GM18858 (cell line): Measurements from ENCODE around the gene COQ2.
"Not testable (repeated sequence)": the region's sequence is repeated elsewhere in the genome, so short reads cannot be mapped to it uniquely, and the experiment has no call there.

Source experiments
- ATAC-seq: cut with Tn5 transposase; IDR thresholded peaks from one replicate; pipeline ENCODE4 v1.9.1; 2021; ENCODE audit not compliant: unreplicated experiment

COQ2 gene

DNA sequence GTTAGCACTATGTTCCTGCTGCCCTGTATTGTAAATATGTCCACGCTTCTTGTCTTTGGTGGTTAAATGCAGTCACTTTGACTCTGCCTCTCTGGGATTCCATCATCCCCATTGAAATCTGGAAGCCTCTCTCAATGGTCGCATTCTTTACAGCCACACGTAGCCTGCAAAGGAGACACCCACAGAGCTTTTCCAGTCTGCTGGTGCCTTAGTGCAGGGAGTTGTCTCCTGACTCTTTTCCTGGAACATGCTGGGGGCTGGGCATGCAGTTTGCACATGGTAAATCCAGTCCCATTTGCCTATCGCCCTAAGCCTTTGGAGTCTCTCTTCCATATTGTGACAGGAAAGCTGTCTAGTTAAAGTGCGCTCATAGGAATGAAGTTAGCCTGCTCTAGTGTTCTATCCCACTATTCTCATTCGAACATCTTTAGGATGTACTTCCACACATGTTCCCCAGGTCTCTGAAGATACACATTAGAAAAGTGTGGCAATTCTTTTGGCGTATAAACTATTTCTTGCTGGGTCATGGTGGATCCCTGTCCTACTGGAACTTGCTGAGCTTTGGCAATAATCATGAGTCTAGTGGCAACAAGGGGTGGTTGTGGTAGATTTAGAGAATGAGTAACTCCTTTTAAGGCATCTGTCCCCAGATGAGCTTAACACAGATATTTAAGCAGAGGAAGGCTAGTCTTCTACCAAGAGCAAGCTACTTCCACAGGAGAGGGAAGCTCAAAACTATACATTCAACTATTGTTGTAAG, 33.7 kb downstream of the COQ2 start:
- ATAC-seq, result no peak

DNA sequence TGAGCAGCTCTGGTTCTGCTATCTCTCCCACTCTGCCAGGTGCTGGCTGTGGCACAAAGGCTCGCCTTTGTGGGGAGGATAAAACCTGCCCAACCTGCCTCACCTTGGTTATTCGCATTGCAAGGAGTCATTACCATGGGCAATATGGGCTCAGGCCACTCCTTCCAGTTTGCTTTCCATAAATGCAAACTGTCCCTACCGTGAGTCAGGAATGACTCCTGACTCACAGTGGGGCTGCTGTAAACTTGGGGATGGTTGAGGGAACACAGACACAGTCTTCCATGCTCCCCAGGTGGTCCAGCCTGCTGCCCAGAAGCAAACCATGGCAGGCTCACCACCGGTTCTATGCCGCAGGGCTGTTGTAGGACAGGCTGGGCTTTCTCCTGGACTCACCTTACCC, 36.1 kb downstream of the COQ2 start:
- no peak for ATAC-seq

DNA sequence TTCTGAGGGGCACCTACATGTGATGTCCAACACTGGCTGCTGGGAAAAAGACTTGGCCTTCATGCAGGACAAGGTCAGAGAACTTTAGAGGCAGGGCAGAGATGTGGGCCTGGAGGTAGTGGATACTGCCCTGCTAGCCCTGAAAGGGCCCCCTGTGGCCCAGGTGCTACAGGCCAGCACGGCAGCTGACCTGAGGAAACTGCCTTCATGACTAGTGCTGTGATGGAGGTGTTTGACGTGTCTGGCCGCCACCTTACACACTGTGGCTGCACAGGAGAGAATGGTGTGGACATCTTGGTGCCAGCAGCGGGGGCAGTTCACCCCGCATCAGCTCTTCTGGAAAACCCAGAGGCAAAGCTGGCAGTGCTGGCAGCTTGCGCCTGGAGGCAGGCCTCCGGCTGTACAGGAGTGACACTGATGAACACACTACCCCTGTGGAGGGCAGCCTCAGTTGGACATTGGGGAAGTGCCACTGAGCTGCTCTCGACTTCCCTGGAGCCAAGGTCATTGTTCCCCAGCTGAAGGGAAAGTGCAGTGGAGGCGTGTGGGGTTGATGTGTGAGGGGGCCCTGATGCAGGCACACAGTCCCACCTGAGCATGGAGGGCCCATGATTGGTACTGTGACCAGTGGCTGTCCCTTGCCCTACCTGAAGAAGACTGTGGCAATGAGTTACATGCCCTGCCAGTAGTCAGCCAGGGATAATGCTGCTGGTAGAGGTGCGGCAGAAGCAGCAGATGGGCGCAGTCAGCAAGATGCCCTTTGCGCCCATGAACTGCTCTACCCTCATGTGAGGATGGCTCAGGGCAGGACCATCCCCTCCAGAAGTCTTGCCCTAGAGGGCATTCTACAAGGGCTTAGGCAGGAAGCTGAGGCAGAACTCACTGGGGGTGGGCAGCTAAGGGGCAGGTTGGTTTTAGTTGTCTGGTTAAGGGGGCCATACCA, 36.9 kb downstream of the COQ2 start:
- no peak for ATAC-seq

DNA sequence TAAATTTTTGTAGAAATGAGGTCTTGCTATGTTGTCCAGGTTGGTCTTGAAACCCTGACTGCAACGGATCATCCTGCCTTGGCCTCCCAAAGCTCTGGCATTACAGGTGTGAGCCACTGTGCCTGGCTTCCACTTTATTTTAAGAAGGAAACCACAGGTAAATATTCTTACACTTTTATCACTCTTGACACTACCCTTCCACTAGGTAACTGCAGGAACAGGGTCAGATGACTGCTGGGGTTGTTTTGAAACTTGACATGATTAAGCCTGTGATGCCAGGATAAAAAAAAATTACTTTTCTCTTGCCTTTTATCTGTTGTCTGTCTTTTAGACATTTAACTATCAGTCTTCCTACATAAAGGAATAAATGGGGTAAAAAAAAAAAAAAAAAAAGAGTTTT, 43.5 kb downstream of the COQ2 start:
- no peak for ATAC-seq

DNA sequence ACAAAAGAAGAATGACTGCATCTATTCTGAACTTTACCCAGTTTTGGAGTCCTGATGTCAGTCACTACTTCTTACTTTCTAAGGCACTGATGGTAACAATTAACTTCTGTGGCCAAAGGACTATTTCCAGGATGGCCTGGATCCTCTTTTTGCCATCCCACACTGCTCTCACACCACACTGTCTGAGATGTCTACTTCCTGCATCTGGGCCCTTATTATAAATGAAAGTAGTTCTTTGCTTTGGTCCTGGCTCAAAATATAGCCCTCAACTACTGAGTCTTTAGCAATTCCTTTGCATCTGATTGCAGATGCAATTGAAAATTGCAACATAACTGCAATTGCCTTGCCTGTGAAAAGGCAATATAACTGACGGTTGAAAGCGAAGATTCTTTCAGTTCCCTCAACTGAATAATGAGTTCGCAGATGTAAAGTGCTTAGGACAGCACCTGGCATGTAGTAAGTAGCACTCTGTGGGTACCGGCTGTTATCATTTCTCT, 44.2 kb downstream of the COQ2 start:
- peak; percentile 80 for ATAC-seq

DNA sequence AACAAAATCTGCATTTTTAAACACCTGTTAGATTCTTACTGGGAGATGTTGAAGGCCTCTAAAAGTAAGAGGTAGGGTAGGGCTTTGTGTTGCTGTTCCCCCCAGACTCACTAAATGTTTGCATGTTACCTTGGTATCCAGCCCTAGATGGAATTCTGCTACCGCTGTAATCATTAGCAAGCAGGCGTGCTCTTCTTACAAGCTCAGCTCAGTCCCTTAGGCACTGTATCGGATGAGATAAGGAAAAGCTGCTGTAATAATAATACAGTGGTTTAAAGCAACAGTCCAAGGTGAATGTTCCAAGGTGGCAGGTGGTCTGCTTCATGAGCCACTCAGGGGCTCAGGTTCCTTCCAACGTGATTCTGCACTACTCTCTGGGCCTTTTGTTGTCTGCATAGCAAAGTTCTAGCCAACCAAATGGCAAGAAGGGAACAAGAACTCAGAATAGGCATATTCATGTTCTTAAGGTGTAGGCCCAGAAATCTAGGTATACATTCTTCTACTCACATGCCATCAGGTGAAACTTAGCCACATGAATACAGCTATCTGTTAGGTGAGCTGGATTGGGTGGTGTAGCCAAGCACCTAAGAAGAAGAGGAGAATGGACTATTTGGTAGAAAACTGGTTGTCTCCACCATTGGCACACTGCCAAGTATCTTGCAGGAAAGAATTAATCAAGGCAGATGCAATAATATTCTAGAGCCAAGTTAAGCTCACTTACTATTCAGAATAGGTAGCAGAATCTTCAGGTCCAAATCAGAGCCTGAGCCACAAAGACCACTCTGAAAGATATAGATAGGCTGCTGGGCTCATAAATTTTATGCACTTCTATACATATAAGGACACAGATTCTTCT, 46.0 kb downstream of the COQ2 start:
- ATAC-seq, result no peak

DNA sequence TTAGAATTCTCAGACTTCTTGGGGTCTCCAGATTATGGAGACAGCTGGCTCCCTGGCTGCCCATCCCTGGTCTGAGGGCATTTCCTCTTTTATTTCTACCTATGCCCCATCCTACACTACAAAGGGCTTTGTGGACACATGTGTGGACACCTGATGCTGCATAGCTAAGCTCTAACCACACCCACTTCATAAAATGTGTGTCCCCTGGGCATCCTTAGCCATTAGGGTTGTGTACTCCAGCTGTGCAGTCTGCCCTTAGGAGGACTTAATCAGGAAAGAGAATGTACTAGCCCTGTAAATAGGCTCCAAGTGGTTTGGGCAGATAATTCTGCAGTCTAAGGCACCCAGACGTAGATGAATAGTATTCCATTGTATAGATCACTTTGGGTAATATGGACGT, 47.0 kb downstream of the COQ2 start:
- ATAC-seq, result no peak

DNA sequence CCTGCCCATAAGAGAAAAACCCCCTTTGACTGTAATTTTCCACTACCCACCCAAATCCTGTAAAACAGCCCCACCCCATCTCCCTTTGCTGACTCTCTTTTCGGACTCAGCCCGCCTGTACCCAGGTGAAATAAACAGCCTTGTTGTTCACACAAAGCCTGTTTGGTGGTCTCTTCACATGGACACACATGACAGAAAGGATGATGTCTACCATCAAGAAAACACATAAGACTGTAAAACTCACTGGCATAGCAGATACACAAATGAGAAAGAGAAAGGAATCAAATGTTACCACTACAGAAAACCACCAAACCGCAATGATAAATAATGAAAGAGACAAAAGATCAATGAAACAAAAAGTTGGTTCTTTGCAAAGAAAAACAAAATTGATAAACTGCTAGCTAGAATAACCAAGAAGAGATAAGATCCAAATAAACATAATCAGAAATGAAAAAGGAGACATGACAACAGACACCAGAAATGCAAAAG, 48.9 kb downstream of the COQ2 start:
- ATAC-seq, result peak; percentile 29

DNA sequence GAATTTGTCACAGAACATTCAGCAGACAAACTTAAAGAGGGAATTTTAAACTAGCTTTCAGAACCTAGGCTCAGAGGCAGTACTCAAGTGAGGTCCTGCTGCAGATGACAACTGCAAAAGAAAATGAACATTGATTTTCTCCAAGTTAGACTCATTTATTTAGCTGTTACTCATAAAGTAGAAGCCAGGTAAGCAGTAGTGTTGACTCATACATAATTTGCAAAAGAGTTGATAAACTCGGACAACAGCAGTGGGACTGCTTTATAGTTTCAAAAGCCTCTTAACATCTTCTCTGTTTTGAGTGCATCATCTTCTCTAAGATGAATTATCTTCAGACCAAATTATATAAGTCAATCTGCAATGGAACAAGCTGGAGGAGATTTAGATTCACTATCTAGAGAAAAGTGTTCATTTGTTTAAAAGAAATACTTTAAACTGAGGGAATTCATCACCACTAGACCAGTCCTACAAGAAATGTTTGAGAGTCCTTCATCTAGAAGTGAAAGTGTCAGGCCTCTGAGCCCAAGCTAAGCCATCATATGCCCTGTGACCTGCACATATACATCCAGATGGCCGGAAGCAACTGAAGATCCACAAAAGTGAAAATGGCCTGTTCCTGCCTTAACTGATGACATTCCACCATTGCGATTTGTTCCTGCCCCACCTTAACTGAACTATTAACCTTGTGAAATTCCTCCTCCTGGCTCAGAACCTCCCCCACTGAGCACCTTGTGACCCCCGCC, 49.5 kb downstream of the COQ2 start:
- ATAC-seq, result no peak

DNA sequence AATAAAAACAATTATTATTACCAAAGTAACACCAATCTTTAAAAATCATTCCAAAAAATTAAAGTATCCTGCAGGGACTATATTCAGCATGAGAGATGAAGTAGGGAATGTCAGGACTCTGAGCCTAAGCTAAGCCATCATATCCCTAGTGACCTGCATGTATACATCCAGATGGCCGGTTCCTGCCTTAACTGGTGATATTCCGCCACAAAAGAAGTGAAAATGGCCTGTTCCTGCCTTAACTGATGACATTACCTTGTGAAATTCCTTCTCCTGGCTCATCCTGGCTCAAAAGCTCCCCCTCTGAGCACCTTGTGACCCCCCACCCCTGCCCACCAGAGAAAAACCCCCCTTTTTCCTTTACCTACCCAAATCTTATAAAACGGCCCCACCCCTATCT, 50.2 kb downstream of the COQ2 start:
- ATAC-seq, result not testable (repeated sequence)

DNA sequence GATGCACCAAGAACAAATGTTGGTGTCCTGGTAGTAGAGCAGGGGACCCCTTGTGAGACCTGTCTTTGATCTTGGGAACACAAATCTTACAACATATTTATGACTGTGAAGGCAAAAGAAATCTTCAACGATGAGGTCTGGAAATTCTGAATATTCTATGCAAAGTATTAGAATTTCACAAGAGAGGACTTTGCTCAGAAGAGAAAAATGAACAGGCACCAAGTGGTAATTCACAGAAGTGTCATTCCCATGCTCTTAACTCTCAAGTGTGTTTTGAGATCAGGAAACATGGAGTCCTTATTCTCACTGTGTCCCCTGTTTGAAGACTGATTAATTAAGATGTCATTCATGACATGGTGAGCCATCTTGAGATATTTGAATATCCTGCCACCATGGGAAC, 52.5 kb downstream of the COQ2 start:
- ATAC-seq, result no peak

DNA sequence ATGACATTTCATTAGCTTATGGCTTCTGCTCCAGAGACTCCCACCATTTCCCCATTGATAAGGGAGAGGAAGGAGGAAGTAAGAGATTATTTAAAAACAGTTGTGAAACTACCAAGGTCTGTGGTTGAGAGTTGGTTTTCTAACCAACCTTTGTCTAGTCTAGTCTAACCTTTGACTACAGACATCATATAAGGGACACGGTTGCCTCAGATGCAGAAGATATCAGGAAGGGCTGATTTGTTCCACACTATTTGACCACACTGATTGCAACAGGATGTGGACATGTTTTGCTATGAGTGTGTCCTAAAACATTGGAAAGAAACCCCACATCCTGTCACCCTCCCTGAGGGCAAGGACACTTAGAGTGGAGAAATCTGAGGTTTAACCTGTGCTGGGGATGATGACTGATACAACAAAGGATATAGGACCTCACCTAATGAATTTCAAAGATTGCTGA, 53.0 kb downstream of the COQ2 start:
- ATAC-seq, result peak; percentile 68

DNA sequence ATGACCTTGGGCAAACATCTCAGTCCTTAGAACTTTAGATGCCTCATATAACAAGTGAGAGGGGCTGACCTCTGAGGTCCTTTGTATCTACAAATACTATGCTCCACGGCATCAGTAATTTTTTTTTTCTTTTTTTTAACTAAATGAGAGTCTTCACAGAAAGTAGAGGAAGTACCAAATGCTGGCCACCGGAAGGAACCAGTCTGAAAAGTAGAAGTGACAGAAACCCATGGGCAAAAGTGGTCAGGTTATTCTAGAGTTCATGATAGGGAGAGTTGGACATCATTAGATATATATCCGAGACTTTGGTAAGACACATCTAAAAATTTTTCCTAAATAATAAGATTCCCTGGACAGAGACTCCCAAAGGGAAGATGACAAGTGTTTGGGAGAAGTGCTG, 53.7 kb downstream of the COQ2 start:
- ATAC-seq, result no peak

DNA sequence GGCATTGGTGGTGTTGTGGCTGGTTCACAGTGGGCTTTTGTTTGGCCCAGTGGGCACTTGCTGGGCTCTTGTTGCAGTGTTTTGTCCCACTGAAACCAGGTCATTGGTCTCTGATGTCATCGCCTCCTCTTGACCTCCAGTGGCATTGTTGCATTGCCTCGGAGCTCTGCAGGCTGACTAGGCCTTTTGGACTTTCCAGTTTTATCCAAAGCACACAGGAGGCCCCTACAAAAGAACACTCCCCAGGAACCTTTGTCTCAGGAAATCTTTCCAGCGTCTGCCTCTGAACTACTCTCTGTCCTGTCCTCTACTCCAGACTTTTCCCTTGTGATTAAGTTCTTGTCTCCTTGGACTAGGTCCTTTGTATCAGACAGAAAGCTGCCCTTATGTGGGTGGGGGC, 54.8 kb downstream of the COQ2 start:
- no peak for ATAC-seq

DNA sequence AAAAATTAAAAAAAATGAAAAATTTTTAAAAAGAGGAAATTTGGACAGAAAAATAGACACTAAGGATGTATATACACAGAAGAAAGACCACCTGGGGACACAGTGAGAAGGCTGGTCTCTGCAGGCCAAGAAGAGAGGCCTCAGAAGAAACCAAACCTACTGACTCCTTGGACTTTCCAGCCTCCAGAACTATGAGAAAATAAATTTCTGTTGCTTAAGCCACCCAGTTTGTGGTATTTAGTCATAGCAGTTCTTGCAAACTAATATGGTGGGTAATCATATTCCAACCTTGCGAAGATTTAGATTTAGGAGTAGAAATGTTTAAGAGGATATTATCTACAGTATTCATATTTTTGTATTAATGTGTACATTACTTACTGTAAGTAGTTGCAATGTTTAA, 56.4 kb downstream of the COQ2 start:
- ATAC-seq, result no peak

DNA sequence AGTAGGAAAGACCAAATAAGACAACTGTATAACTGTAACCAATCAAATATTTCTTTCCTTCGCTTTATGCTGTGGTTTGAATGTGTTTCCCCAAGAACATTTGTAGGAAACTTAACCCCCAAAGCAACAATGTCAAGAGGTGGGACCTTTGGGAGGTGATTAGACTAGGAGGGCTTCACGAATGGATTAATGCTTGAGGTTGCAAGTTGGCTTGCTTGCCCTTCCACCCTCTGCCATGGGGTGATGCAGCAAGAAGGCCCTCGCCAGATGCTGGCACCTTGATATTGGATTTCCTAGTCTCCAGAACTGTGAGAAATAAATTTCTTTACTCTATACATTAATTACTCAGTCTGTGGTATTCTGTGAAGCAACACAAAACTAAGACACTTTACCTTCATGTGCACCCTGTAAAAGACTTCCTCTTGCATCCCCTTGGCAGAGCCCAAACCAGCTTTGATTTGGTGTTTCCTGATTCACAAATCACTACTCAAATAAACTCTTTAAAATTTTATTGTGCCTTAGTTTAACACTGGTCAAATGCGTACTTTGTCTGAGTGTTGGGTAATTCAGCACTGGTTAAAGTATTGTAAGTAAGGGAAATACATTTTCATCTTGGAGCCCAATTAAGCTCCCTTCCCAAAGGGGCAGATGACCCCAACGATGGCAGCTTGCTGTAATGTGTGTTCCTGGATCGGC, 59.9 kb downstream of the COQ2 start:
- no peak for ATAC-seq

DNA sequence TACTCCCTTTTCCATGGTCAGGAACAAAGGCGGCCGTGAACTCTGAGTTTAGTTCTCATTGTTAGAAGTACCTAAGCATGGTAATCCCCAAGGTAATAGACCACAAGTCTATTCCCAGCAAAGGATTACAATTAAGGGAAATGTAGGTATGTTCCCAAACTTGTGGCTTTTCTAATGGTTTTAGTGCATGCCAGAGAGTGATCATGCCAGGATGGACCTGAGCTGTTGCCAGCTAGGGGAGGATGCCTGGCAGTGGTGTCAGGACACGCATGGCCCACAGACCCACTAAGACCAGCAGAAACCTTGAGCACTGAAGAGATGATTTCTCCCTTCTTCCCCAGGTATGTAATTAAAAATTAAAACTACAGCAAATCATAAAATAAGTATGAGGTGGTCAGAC, 60.8 kb downstream of the COQ2 start:
- ATAC-seq, result no peak

DNA sequence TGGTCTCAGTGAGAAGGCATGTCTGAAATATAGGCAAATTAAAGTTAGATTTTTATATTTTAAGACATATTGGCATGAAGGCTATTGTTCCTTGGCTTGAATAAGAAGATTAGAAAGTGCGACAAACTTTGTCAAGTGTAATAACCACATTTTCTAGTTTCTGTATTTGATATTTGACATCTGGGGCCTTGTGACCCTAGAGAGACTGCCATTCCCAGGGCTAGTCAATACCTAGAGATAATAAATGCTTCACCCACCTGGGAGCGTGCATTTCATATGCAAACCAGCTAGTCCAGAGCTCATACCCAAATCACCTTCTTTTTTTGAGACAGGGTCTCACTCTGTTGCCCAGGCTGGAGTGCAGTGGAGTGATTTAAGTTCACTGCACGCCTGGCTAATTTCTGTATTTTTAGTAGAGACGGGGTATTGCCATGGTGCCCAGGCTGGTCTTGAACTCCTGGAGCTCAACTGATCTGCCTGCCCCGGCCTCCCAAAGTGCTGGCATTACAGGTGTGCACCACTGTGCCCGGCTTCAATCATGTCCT, 62.6 kb downstream of the COQ2 start:
- peak; percentile 32 for ATAC-seq
